Spleen (tissue), 13 donors: ENCODE measurements around the gene KBTBD3. TPM values are rescaled to one million over a fixed set of nuclear protein-coding genes. Genes with fewer than 3 reads are reported as not detected.

Source experiments
- DNase-seq: peaks from one replicate; pipeline ENCODE4 v3.0.0-alpha.2; 2020
- H3K27ac ChIP-seq, 8 donors: fragments of 200-600 bp; sonication (generic) in 7 of 8; 1 replicate in 4 of 8; 2 replicates in 4 of 8; pipeline versions ENCODE4 v1.5.0 to v1.8.0; 2016 to 2021; ENCODE audit warnings: inconsistent platforms in 4 of 8, mild to moderate bottlenecking in 4 of 8, moderate library complexity in 1 of 8
- H3K27me3 ChIP-seq, 7 donors: fragments of 200-600 bp; sonication (generic) in 6 of 7; replicated peaks in 1 of 7; 1 replicate in 4 of 7; 2 replicates in 3 of 7; pipeline versions ENCODE4 v1.5.0 to v1.8.0; 2016 to 2021; ENCODE audit warnings: inconsistent platforms in 3 of 7, mild to moderate bottlenecking in 1 of 7
- H3K36me3 ChIP-seq, 6 donors: fragments of 200-600 bp; sonication (generic) in 5 of 6; 1 replicate in 4 of 6; 2 replicates in 2 of 6; pipeline versions ENCODE4 v1.5.0 to v1.8.0; 2016 to 2021; ENCODE audit warnings: inconsistent platforms in 2 of 6
- H3K4me1 ChIP-seq, 6 donors: fragments of 200-600 bp; sonication (generic) in 5 of 6; 1 replicate in 3 of 6; 2 replicates in 3 of 6; pipeline versions ENCODE4 v1.5.0 to v1.8.0; 2016 to 2021; ENCODE audit warnings: inconsistent platforms in 3 of 6
- H3K4me3 ChIP-seq, 8 donors: fragments of 200-600 bp; sonication (generic) in 7 of 8; 1 replicate in 4 of 8; 2 replicates in 4 of 8; pipeline versions ENCODE4 v1.5.0 to v1.8.0; 2016 to 2021; ENCODE audit warnings: inconsistent platforms in 4 of 8, mild to moderate bottlenecking in 4 of 8, moderate library complexity in 2 of 8
- H3K9me3 ChIP-seq, 8 donors: fragments of 200-600 bp; sonication (generic) in 7 of 8; 1 replicate in 4 of 8; 2 replicates in 4 of 8; pipeline versions ENCODE4 v1.5.0 to v1.8.0; 2016 to 2021; ENCODE audit warnings: inconsistent platforms in 4 of 8
- CTCF ChIP-seq, 11 experiments: fragments of 200-600 bp in 7 of 11; fragments of 450-650 bp in 4 of 11; sonication (generic) in 4 of 11; IDR thresholded peaks in 8 of 11; conservative IDR thresholded peaks in 3 of 11; 1 replicate in 7 of 11; 2 replicates in 4 of 11; pipeline versions ENCODE4 v1.4.0 to v1.8.0; 2016 to 2021; ENCODE audit warnings: antibody characterized with exemption in 11 of 11, inconsistent platforms in 4 of 11, mild to moderate bottlenecking in 1 of 11
- POLR2A ChIP-seq, 3 donors: fragments of 450-650 bp; IDR thresholded peaks; one replicate each; pipeline ENCODE4 v1.5.1; 2017; ENCODE audit warnings: antibody characterized with exemption in 3 of 3, mild to moderate bottlenecking in 1 of 3
- POLR2AphosphoS5 ChIP-seq, 3 donors: sonication (generic); formaldehyde crosslinking; IDR thresholded peaks; one replicate each; pipeline ENCODE4 v1.5.1; 2017; ENCODE audit warnings: antibody characterized with exemption in 3 of 3
- WGBS, 5 donors: extraction: QIAGEN DNeasy Blood & Tissue Kit in 3 of 5; methylation state at CpG; one replicate each; pipeline versions ENCODE4 v1.1.5 to v1.1.7; 2013 to 2018; 5-methylcytosine and 5-hydroxymethylcytosine counted together
- intact Hi-C: fragments of 100-400 bp; cut with DNase I; formaldehyde crosslinking; loops from one replicate; pipeline ENCODE4 v1.15.0; 2023; ENCODE audit warnings: low total_unique reads
- long read RNA-seq, 2 donors: transcript quantifications; one replicate each; lab custom pipeline, GENCODE V29; 2026
- polyA plus RNA-seq, 3 donors: library from polyadenylated mRNA; stranded (reverse); fragments of 200-250 nt; gene quantifications; one replicate each; pipeline ENCODE4 v1.2.1, GENCODE V29; 2013
- total RNA-seq, 7 donors: library from RNA; depleted of rRNA in 3 of 7; stranded (reverse); fragments of >200 nt in 3 of 7; fragmentation: NEBNext Ultra II Directional in 4 of 7; extraction: Animal tissue kit (Norgen Biotek cat#: 25700) in 4 of 7; gene quantifications; one replicate each; pipeline versions ENCODE4 v1.1.0 to v1.2.1, GENCODE V29; 2016 to 2021
- donor health status: healthy with polysubstance abuse.
- donor health status: DM: no; HTN: no; CAD: no; lungs with moderate emphysema.
- donor health status: DM: no; HTN: no; CAD: no.
- donor health status: Bipolar disorder and iron deficiency.
- donor health status: healthy.
- donor health status: DM: no; HTN: no; CAD: no.
- donor health status: DM: yes; HTN: yes; CAD: no.

KBTBD3 gene
- total RNA-seq (10 to 100 TPM in 2 of 7 donors, 1 to 10 TPM in 5; 6.8 to 15.9 (median 9.0) TPM), polyA plus RNA-seq (1 to 10 TPM; 3.5 to 4.5 (median 3.7) TPM)
- long read RNA-seq, donor 1, partial matches to known transcripts, result 0 of 3 reads
- long read RNA-seq, donor 1, other reads (novel, unspliced or antisense), result 0 of 3 reads
- long read RNA-seq, donor 2, partial matches to known transcripts, result 0 of 2 reads
- long read RNA-seq, donor 2, other reads (novel, unspliced or antisense), result 0 of 2 reads

GRCh38 chr11:106076919-106077608, at the start of gene KBTBD3:
Gene KBTBD3, minus strand, starts transcription at chr11:106077347. Its CDS starts 18,250 bp downstream, at chr11:106059097.
- peak; percentile 100 for DNase-seq
- peaks cover 23 to 58% (median 48%) of the 10 kb centered on the region in 6 donors for H3K4me1 ChIP-seq
- TF ChIP-seq POLR2AphosphoS5 (IDR thresholded peaks at IDR 0.05), result peak in 2 of 3 donors; percentile 96 to 98
- peak; percentile 68 to 92 (median 75) for TF ChIP-seq POLR2A (IDR thresholded peaks at IDR 0.05)
- TF ChIP-seq CTCF (IDR thresholded peaks at IDR 0.05 in 8 of 11, conservative IDR thresholded peaks at IDR 0.05 in 3 of 11), result peak in 8 of 11 experiments; percentile 1 to 43 (median 30)
- intact Hi-C loops, result no loop called here
- H3K36me3 ChIP-seq, result peaks cover 0 to 25% (median 12%) of the 10 kb centered on the region in 6 donors
- H3K4me3 ChIP-seq, result peak within 1 kb of the TSS; percentile 61 to 87 (median 74)
- H3K27me3 ChIP-seq, result no peaks in the 10 kb centered on the region
- 0 to 1% (median 1%) methylated on average over 32 to 37 of the region's 37 CpGs for WGBS, 5 donors
- H3K27ac ChIP-seq, result peak within 1 kb of the TSS; percentile 89 to 98 (median 96)
- H3K9me3 ChIP-seq, result no peaks in the 10 kb centered on the region

- Histone ChIP-seq H3K4me3 (no peak overlapping the region), H3K4me1 (no peaks in the 10 kb centered on the region), H3K27ac (no peak overlapping the region), H3K36me3 (no peaks in the 10 kb centered on the region), H3K27me3 (peaks cover 0 to 4% (median 0%) of the 10 kb centered on the region in 7 donors), H3K9me3 (no peaks in the 10 kb centered on the region)
- no peak for TF ChIP-seq POLR2A (IDR thresholded peaks at IDR 0.05)
- TF ChIP-seq CTCF (IDR thresholded peaks at IDR 0.05 in 8 of 11, conservative IDR thresholded peaks at IDR 0.05 in 3 of 11), result no peak
- no peak for TF ChIP-seq POLR2AphosphoS5 (IDR thresholded peaks at IDR 0.05)
- WGBS, 5 donors, result 64 to 71% (median 69%) methylated on average over 6 of the region's 6 CpGs
- DNase-seq, result no peak
- intact Hi-C loops, result no loop called here
Observed at GRCh38 chr11:106121570-106122320, 44.6 kb upstream of the KBTBD3 start.

GRCh38 chr11:106105986-106106385, 28.8 kb upstream of the KBTBD3 start:
- intact Hi-C loops, result no loop called here
- TF ChIP-seq POLR2A (IDR thresholded peaks at IDR 0.05) (no peak), CTCF (IDR thresholded peaks at IDR 0.05 in 8 of 11, conservative IDR thresholded peaks at IDR 0.05 in 3 of 11) (no peak), POLR2AphosphoS5 (IDR thresholded peaks at IDR 0.05) (no peak)
- no peaks in the 10 kb centered on the region for H3K36me3 ChIP-seq
- no peaks in the 10 kb centered on the region for H3K27me3 ChIP-seq
- no peaks in the 10 kb centered on the region for H3K4me1 ChIP-seq
- WGBS, 5 donors, result 78 to 88% (median 86%) methylated on average over 6 of the region's 6 CpGs
- no peak for DNase-seq
- no peaks in the 10 kb centered on the region for H3K9me3 ChIP-seq
- no peak overlapping the region for H3K27ac ChIP-seq
- no peak overlapping the region for H3K4me3 ChIP-seq
